PFSK-1 (cell line): Measurements from ENCODE around the gene MARCHF2.

Experiments used
- POLR2AphosphoS5 ChIP-seq: IDR thresholded peaks from 2 replicates; pipeline ENCODE4 v1.6.1; 2012; ENCODE audit warnings: low read depth, mild to moderate bottlenecking, control low read depth, low read length, moderate library complexity
- TF ChIP-seq, protein P1 (sequence below), 2 experiments: IDR thresholded peaks; 2 replicates each; pipeline versions ENCODE4 v1.6.1 to v1.8.0; 2011 to 2012; ENCODE audit warnings: low read depth in 2 of 2, low read length in 2 of 2, control low read depth in 1 of 2, inconsistent platforms in 1 of 2, mild to moderate bottlenecking in 1 of 2, moderate library complexity in 1 of 2; ENCODE audit not compliant: insufficient read depth in 1 of 2

DNA sequence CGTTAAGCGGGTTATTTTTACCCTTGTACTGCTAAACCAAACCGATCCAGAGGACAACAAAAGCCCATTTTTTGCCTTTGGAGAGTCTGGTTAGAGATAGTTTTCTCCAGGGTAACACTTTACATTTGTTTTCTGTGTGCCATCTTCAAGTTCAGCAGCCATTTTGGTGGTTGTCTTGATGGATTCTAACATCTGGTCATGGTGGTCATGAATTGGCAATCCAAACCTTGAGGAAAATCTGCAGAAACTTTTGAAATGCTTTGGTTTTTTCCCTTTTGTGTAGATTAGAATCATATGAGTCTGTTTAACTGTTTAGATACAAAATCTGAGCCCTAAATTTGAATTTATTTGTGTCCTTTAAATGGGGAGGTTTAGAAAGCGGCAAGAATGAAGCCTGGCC is 48.3 kb downstream of the MARCHF2 start:
- TF ChIP-seq, protein P1, sequence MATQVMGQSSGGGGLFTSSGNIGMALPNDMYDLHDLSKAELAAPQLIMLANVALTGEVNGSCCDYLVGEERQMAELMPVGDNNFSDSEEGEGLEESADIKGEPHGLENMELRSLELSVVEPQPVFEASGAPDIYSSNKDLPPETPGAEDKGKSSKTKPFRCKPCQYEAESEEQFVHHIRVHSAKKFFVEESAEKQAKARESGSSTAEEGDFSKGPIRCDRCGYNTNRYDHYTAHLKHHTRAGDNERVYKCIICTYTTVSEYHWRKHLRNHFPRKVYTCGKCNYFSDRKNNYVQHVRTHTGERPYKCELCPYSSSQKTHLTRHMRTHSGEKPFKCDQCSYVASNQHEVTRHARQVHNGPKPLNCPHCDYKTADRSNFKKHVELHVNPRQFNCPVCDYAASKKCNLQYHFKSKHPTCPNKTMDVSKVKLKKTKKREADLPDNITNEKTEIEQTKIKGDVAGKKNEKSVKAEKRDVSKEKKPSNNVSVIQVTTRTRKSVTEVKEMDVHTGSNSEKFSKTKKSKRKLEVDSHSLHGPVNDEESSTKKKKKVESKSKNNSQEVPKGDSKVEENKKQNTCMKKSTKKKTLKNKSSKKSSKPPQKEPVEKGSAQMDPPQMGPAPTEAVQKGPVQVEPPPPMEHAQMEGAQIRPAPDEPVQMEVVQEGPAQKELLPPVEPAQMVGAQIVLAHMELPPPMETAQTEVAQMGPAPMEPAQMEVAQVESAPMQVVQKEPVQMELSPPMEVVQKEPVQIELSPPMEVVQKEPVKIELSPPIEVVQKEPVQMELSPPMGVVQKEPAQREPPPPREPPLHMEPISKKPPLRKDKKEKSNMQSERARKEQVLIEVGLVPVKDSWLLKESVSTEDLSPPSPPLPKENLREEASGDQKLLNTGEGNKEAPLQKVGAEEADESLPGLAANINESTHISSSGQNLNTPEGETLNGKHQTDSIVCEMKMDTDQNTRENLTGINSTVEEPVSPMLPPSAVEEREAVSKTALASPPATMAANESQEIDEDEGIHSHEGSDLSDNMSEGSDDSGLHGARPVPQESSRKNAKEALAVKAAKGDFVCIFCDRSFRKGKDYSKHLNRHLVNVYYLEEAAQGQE (IDR thresholded peaks at IDR 0.05; ENCODE audit: insufficient read depth in 1 of 2, low read depth in 2 of 2, low read length in 2 of 2), result no peak
- TF ChIP-seq POLR2AphosphoS5, result no peak
